Stimulated activated CD4-positive, alpha-beta T cell treated with anti-CD3 and anti-CD28 coated beads, Interleukin-1b, Interleukin-23, amount 100 ng/mL, for 1 hour (primary cell): ENCODE results near the gene OR7A17.

Source experiments
- DNase-seq, 2 donors: peaks; one replicate each; pipeline ENCODE4 v3.0.0-alpha.2; 2020; ENCODE audit warnings: low read depth in 2 of 2

OR7A17 gene

DNA sequence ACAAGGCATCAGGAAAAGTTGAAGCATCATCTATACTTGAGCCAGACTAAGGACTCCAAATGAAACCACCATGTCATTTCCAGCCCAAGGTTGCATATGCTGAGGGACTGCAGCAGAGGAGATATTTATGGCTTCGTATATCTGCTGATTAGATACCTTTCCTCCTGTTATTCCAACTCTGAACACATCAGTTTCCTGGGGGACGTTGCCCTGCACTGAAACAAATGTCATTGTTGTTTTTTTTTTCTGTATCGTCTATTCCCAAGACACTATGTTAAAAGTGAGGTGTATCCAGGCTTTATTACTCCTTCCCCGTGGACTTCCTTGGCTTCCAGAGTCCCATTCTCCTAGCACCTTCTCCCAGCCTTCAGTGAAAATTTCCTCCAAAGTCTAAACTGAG is at the start of gene OR7A17:
OR7A17 (minus strand) TSS at position 101 of the 400 bp plus-strand sequence. CDS start 4,777 bp downstream, outside the sequence.
- DNase-seq, result no peak

DNA sequence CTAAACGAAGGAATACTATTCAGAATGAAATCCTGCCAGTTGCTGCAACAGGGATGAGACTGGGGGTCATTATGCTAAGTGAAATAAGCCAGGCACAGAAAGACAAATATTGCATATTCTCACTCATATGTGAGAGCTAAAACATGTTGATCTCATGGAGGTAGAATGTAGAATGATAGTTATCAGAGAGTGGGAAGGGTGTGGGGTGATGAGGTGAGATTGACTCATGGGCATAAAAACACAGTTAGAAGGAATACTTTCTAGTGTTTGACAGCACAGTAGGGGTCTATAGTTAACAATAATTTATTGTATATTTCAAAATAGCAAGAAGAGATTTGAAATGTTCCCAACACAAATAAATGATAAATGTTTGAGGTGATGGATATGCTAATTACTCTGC is 47.6 kb upstream of the OR7A17 start:
- no peak for DNase-seq

DNA sequence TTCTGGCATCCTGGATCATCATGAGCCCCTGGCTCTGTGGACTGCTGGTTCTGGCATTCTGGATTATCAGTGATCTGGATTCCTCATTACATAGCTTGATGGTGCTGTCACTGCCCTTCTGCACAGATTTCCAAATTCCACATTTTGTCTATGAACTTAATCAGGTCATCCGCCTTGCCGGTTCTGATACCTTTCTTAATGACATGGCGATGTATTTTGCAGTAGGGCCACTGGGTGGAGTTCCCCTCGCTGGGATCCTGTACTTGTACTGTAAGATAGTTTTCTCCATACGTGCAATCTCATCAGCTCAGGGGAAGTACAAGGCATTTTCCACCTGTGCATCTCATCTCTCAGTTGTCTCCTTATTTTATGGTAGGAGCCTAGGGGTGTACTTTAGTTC is 30.9 kb upstream of the OR7A17 start:
- DNase-seq, result no peak

DNA sequence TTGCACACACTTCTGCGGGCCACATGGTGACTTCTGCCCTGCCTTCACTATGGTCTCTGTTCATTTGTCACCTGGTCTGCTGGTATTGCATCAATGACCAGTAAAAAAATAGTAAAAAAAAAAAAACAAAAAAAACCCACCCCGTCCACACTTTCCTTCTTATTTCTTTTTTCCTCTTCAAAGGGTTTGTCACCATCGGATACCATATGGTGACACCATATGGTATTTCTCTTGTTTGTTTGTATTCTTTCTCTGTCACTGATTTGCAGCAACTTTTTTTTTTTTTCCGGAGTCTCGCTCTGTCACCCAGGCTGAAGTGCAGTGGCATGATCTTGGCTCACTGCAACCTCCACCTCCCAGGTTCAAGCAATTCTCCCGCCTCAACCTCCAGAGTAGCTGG is 29.2 kb upstream of the OR7A17 start:
- DNase-seq, result no peak

DNA sequence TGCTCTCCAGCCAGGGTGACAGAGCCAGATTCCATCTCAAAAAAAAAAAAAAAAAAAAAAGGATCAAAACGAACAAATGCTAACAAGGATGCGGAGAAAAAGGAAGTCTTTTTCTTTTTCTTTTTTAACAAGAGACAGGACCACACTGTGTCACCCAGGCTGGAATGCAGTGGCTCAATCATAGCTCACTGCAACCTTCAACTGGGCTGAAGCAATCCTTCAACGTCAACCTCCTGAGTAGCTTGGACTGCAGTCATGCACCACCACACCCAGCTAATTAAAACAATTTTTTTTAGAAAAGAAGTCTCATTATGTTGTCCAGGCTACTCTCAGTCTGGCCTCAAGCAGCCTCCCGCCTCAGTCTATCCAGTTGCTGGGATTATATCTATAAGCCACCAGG is 20.8 kb upstream of the OR7A17 start:
- DNase-seq, result no peak

DNA sequence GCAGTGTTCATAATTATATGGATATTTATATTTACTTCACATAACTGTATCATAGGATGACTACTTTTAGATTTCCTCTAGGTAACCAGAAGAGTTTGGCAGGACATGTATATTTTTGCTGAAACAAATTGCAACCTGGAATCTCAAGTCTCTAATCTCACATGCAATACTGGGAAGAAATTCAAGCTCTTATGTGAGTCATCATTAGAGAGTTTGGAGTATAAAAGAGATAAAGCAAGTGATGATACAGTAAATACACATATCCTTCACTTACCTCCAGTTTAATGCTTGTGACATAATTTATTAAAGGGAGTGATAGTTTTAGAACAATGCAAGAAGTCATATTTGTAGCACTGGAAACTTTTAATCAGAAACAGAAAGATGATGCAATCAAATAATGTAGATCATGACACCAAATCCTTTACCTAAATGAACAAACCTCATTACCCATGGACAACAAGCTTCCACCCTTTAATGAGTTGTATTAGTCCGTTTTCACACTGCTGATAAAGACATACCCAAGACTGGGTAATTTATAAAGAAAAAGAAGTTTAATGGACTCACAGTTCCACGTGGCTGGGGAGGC is 15.8 kb upstream of the OR7A17 start:
- no peak for DNase-seq

DNA sequence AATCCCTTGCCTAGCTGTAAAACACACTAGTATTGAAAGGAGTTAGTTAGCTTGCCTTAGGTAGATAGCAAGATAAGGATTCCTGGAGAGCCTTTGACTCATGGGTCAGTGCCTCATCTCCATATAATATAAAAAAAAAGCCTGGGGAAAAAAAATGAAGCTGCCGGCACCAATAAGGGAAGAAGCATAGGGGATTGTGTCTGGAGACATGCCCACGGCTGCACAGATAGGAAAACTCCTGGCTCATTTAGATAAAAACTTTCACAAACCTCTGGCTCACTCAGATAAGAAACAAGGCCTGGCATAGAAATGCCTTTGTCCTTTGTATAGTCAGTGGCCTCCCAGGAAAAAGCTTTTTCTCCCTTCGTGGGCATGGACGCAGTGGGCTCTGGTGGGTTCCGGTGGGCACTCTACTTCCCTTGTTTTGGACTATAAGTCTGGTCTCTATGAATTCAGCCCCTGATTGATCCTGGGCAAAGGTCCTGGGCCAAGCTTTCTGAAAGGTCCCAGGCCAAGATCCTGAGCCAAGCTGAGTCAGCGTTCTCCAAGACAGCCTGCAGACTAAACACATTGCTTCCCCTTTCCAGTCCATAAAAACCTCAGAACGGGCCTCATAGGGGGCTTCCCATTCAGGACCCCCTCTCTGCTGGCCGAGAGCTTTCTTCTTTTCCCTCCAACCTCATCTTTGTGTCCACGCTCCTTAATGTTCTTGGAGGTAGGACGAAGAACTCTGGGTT is 4.9 kb upstream of the OR7A17 start:
- no peak for DNase-seq

DNA sequence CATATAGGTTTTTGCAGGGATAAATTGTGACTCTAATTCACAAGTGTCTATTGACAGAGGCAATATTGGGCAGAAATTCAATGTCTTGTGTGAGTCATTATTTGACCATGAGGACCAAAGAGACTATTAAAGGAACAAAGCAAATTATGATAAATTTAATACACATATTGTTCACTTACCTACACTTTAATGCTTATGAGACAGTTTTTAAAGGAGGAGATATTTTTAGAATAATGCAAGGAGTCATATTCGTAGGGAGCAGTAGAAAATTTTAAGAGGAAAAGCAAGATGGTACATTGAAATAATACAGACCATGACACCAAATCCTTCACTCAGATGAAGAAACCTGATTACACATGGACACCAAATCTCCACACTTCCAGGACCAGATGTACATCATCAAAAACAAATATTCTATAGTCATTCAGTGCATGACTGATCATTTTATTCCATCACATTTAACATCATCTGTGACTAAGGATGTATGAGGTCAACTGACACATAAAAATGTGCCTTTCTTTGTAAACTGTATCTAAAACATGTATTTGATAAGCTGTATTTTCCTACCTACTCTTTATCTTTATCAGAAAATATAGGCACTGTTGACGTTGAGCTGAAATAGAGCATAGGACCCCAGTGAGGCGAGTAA is 4.2 kb upstream of the OR7A17 start:
- no peak for DNase-seq

DNA sequence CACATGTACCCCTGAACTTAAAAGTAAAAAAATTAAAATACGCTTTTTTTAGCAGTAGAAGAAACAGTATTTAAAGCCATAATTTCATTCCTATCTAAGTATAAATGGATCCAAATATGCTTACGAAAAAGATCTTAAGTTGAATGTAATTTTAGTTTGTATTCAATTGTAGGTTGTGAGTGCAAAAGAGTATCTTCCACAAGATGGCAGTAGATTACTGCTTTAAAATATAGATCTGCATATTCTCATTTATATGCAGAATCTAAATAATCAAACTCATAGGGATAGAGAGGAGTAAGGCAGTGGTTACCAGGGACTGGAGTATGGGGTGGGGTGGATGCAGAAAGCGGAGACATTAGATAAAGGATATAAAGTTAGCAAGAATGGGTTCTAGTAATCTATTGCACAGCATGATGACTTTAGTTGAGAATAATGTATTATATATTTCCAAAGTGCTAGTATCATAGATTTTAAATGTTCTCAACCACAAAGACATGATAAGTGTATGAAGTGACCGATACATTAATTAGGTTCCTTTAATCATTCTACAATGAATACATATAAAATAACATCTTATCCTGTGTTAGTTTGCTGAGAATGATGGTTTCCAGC is 14.2 kb downstream of the OR7A17 start:
- no peak for DNase-seq

DNA sequence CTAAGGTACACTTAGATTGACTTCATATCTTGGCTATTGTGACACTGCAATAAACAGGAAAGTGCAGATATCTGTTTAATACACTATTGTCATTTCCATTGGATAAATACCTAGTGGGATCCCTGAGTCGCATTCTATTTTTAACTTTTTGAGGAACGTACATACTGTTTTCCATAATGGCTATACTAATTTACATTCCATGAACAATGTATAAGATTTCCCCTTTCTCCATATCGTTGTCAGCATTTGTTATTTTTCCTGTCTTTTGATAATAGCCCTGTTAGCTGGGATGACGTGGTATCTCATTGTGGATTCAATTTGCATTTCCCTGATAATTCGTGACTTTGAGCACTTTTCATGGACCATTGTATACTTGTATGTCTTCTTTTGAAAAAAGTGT is 17.4 kb downstream of the OR7A17 start:
- no peak for DNase-seq

DNA sequence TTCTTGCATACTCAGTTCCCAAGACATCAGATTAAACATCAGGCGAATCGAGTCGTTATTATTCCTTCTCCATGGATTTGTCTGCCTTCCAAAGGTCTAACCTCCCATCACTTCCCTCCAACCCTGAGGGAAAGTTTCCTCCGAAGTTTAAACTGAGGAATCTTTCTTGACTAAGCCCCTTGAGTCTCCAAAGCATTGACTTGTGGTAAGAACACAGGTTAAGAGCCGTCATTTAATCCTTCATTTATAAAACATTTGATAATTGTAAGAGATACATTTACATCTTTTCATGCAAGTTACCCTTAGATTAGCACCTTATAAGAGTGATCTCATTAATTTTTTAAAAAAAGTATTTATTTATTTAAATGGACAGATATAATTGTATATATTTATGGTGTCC is 37.1 kb downstream of the OR7A17 start, which contains the start of gene OR7A10:
OR7A10 (minus strand) TSS at position 101 of the 400 bp plus-strand sequence. CDS start 7,045 bp downstream, outside the sequence.
- DNase-seq, result no peak

DNA sequence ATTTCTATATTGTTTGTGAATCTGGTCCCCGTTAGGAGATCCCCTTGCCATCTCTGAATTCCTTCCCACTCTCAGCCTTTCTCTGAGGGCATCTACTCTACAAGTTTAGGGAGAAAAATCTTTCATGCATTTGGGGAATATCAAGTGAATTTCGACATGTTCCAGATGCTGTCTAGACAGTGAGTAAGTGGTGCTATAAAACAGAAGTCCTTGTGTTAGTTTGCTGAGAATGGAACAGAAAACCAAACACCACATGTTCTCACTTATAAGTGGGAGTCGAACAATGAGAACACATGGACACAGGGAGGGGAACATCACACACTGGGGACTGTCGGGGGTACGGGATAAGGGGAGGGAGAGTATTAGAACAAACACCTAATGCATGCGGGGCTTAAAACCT is 42.4 kb downstream of the OR7A17 start:
- no peak for DNase-seq

DNA sequence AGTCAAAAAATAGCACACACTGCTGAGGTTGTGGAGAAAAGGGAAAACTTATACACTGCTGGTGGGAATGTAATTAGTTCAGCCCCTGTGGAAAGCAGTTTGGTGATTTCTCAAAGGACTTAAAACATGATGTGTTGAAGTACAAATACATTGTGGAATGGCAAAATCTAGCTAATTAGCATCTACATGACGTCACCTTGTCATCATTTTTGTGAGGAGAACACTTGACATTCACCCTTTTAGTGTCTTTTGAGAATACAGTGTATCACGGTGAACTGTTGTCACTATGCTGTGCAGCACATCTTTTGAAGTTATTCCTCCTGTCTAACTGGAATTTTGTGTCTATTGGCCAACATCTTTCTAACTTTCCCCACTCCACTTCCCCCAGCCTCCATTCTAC is 42.8 kb downstream of the OR7A17 start:
- DNase-seq, result no peak

DNA sequence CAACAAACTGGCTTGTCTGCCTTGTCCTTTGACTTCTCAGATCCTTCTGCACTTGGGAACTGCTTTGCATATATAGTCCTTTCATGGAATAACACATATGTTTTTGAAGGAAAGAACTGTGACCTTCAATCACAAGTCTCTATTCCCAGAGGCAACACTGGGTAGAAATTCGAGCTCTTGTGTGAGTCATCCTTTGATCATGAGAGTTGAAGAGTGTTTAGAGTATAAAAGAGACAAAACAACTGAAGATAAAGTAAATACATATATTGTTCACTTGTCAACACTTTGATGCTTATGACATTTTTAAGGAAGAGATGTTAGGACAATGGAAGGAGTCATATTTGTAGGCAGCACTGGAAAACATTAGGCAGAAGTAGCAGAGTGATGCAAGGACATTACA is 45.7 kb downstream of the OR7A17 start:
- DNase-seq, result no peak

DNA sequence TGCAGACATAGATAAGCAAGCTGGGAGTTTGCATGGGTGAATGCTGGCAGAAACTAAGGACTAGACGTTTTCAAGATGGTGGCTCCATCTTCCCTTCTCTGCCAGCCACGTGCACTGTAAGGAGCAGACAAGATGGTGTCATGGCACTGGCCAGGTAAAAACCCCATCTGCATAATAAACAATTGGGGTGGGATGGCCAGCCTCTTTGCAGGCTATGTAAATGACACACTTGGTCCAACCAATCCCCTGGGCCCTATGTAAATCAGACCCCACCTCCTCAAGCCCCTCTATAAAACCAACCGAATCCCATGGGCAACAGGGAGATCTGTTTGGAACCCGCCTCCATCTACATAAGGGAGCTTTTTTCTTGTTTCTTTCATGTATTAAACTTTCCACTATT is 48.5 kb downstream of the OR7A17 start:
- DNase-seq, result no peak

DNA sequence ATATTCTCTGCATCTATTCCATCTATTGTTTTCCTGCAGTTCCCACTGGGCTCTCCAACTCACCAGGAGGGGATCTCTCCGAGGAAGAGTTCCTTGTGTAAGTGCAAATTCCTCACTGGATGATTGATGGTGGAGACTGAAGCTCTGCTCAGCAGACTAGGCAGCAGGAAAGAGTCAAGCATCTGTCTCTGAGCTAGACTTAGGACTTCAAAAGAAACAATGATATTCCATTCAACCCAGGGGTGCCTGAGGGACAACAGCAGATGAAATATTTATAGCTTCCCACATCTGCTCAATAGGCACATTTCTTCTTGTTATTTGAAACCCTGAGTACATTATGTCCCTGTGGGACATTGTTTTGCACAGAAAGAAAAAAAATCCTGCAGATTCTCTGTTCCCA is 50.9 kb downstream of the OR7A17 start, which contains the start of the genes OR7A5 and OR7C1:
OR7A5 (minus strand) TSS at position 175 of the 400 bp plus-strand sequence. CDS start 6,944 bp downstream, outside the sequence.
OR7C1 (minus strand) TSS at position 175 of the 400 bp plus-strand sequence. CDS start 35,049 bp downstream, outside the sequence.
- no peak for DNase-seq

DNA sequence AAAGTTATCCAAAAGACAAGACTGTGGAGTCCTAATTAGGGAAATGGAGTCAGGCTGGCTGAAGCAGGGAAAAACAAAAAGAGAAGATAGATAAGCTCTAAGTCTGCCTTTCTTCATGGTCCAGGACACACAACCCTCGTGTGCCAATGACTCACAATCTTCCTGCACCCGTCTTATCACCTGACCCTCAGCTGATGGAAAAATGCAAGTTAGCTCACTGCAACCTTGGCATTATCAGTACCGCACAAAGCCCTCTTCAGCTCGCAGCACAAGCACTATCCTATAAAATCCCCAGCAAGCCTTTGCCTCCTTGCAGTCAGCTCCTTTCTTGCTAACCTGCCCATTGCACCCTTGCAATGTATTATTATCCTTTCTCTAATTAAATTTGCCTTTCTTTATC is 55.2 kb downstream of the OR7A17 start:
- no peak for DNase-seq
